Activated CD8-positive, alpha-beta memory T cell treated with anti-CD3 and anti-CD28 coated beads, Interleukin-2, amount 50 U/mL, for 4 hours (primary cell): ENCODE measurements around the gene PAK2.
"Not testable (repeated sequence)": the region's sequence is repeated elsewhere in the genome, so short reads cannot be mapped to it uniquely, and the experiment has no call there.

Experiments used
- DNase-seq: peaks from one replicate; pipeline ENCODE4 v3.0.0-alpha.2; 2020

The PAK2 gene

DNA sequence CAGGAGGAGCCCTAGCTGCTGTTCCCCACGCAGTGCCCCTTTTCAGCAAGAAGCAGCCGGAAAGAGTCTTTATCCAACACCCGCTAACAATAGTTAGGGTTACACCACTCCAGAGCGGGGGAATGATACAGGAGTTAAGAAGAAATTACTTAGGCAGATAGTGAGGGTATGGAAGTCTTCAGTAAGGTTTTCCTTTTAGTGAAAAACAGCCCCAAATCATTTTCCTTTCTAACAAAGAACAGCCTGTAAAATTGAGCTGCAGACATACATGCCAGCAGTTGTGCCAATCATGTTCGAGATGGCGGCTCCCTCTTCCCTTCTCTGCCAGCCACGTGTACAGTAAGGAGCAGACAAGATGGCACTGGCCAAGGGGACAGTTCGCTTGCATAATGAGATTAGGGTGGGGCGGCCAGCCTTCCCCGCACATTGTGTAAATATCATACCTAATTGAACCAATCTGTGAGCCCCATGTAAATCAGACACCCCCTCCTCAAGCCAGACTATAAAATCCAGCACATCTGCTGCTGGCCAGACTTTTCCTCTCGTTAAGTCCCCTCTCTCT, 109.6 kb downstream of the PAK2 start:
- DNase-seq, result no peak

DNA sequence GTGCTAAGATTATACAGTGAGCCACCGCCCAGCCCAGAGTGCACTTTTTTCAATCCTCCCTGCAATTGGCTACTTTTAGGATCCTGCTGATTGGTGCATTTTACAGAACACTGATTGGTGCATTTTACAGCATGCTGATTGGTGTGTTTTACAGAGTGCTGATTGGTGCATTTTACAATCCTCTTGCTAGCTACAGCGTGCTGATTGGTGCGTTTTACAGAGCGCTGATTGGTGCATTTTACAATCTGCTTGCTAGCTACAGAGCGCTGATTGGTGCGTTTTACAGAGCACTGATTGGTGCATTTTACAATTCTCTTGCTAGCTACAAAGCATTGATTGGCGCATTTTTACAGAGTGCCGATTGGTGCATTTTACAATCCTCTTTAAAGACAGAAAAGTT, 123.3 kb downstream of the PAK2 start:
- DNase-seq, result not testable (repeated sequence)

DNA sequence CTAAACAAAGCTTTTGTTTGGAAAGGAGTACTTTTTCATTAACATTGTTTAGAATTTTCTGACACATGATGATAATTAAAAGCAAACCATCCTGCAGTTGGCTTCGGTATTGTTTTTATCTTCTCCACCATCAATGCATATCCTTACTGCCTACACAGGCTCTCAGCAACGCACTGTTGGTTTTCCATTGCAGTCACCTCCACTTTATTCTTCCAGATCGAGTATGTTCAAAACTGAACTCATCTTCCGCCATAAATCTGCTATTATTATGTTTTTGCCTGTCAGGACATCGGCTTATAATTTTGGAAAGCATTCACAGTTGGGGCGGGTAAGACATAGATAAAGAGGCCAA, 127.5 kb downstream of the PAK2 start:
- DNase-seq, result no peak

DNA sequence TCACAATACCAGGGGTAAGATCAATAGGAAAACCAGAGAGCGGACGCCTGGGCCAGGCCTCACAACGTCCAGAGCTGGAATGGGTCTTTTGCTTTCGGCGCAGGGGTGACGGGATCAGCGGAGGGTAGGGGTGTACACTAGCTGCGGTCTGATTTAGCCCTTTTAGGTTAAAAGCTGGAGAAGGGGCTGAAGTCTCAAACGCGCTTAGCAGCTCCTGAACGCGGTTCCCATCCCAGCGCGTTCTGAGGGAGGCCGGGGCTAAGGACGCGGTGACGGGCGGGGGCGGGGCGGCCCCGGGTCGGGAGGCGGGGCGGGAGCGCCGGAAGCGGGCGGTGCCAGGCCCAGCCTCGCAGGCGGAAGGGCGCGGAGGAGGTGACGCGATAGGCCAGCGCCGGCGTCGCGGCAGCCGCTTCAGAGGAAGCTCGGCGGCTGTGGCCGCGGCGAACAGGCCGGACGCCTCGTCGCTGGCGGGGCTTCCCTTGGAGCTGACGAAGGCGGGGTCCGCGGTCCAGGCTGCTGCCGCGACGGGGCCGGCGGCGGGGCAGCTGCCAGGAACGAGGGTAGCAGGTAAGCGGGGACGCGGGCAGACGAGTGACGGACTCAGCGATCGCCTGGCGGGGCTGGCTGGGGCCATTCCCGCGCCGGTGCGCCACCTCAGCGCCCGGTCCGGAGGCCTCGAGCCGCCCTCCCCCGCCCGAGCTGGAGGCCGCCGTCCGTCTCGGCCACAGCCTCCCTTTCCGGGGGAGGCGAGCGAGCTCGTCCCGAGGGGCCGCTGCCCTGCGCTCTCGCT, 128.0 kb downstream of the PAK2 start, which contains the start of gene SENP5:
Gene SENP5, plus strand, starts transcription at position 414 of the 790 bp plus-strand sequence. CDS start 17,262 bp downstream, outside the sequence.
- peak; percentile 91 for DNase-seq

DNA sequence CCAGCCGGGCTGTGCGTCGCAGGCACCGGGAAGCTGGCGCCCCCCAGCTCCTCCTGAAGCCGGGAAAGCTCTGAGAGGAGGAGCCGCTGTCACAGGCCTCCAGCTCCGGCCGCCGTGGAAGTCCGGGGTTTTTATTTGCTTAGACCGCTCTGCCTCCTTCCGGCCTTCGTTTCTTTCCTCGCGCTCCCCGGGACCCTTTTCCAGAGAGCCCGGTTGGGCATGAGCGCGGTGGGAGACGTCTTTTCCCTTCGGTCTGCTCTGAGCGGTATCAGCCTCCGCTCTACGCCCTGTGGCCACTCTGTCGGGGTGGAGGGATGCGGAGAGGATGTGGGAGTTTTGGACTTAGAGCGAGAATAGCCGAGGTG, 128.6 kb downstream of the PAK2 start:
- DNase-seq, result peak; percentile 14

DNA sequence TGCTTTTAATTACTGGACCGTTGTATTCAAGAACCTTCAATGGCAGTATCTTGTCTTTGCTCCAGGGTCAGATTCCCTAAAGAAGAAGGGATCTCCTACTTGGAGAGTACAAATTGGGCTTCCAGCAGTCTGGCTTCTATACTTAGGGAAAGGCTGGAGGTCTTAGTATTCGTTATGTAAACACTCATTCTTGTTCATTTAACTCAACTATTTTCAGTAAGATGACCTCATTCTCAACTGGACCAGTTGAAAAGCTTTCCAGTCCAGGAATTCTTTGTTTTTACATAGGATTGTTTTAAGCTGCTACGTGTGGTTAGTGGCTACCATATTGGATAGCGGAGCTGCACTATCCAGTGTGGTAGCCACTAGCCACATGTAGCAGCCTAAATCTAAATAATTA, 132.7 kb downstream of the PAK2 start:
- DNase-seq, result no peak

DNA sequence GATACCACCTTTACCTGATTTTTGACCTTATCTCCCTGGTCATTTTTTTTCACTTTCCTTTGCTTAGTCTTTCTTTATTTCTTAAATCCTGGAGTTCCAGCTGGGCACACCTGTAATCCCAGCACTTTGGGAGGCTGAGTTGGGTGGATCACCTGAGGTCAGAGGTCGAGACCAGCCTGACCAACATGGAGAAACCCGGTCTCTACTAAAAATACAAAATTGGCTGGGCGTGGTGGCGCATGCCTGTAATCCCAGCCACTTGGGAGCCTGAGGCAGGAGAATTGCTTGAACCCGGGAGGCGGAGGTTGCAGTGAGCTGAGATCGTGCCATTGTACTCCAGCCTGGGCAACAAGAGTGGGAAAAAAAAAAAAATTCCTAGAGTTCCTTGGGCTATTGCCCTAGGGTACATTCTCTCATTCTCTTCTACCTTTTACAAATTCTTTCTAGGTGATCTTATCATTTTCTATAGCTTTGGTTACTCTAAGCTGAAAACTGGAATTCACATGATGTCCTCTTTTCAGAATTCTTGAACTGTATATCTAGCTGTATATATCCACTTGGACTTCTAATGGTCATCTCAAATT, 134.9 kb downstream of the PAK2 start:
- DNase-seq, result not testable (repeated sequence)

DNA sequence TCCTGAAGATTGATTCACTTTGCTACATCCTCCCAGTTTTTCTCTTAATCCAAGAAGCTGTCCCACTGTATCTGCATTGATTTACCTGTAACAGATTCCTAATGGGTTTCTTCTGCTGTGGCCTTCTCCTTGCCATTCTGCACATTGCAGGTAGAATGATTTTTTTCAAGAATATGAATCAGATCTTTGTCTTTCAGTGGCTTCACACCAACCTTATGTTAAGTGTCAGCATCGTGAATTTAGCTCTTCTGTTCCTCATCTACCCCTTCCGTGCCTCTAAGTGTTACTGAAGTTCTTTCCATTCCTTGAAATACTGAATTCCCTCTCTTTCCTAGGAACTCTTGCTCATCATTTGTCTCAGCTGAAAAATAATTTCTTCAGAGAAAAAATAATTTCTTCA, 135.6 kb downstream of the PAK2 start:
- no peak for DNase-seq
